Right atrium auricular region (tissue), 2 donors: ENCODE measurements around the gene DGUOK. TPM values are rescaled to one million over a fixed set of nuclear protein-coding genes. Genes with fewer than 3 reads are reported as not detected.

ENCODE experiments used
- DNase-seq: peaks from one replicate; pipeline ENCODE4 v3.0.0-alpha.2; 2019; ENCODE audit warnings: low spot score
- H3K27ac ChIP-seq, 2 donors: fragments of 200-600 bp; sonication (generic); 1 replicate in 1 of 2; 2 replicates in 1 of 2; pipeline ENCODE4 v1.5.1; 2016 to 2019
- H3K27me3 ChIP-seq, 2 donors: fragments of 200-600 bp; sonication (generic); one replicate each; pipeline versions ENCODE4 v1.5.1 to v1.6.0; 2017 to 2019
- H3K36me3 ChIP-seq: fragments of 200-600 bp; sonication (generic); one replicate; pipeline ENCODE4 v1.5.1; 2016
- H3K4me1 ChIP-seq, 2 donors: fragments of 200-600 bp; sonication (generic); one replicate each; pipeline versions ENCODE4 v1.5.1 to v1.6.0; 2017 to 2019
- H3K4me3 ChIP-seq, 2 donors: fragments of 200-600 bp; sonication (generic); 1 replicate in 1 of 2; 2 replicates in 1 of 2; pipeline ENCODE4 v1.5.1; 2017 to 2019; ENCODE audit warnings: mild to moderate bottlenecking in 1 of 2, moderate library complexity in 1 of 2
- H3K9me3 ChIP-seq, 2 donors: fragments of 200-600 bp; sonication (generic); one replicate each; pipeline ENCODE4 v1.5.1; 2019
- total RNA-seq, 2 donors: library from RNA; depleted of rRNA; stranded (reverse); fragments of >200 nt; gene quantifications; one replicate each; pipeline ENCODE4 v1.1.0, GENCODE V29; 2016
- TF ChIP-seq, protein P1 (sequence below), 2 donors: fragments of 200-600 bp; sonication (generic); IDR thresholded peaks; one replicate each; pipeline ENCODE4 v1.5.1; 2019; ENCODE audit warnings: antibody characterized with exemption in 2 of 2

Gene DGUOK
- total RNA-seq, 2 donors from 2014 or later, result 33.7 to 36.2 TPM

DNA sequence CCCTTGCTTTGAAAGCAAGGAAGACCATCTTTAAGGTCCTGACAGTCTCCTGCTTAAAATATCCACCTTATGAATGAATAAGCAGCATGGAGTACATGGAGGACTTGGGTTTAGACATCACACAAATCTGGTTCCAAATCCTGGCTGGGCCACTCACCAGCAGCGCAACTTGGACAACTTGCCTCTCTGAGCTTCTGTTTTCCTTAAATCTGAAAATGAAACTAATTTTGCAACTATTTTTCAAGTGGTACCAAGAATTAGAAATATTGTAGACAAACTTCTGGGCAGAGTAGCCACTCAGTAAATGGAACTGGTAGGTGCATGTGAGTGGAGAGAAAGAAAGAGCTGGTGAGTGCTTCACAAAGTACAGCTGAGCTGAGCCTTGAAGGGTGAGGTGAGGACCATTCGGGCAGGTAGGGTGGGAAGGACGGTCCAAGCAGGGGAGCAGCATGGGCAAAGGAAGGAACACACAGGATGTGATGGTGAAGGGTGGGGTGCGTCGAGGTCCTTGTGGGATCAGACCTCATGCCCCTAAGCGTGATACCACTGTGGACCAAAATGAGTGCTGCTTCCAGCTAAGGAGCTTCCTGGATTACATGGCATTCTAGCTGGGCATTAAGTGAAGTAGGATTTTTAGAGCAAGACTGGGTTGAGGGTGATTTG lies 43.6 kb downstream of the DGUOK start:
- Histone ChIP-seq H3K27me3 (no peaks in the 10 kb centered on the region), H3K9me3 (no peaks in the 10 kb centered on the region), H3K4me3 (no peak overlapping the region), H3K27ac (peak overlapping the region in 1 of 2 donors; percentile 26), H3K4me1 (peaks cover 0 to 25% of the 10 kb centered on the region in 2 donors), H3K36me3 (no peaks in the 10 kb centered on the region)
- TF ChIP-seq, protein P1, sequence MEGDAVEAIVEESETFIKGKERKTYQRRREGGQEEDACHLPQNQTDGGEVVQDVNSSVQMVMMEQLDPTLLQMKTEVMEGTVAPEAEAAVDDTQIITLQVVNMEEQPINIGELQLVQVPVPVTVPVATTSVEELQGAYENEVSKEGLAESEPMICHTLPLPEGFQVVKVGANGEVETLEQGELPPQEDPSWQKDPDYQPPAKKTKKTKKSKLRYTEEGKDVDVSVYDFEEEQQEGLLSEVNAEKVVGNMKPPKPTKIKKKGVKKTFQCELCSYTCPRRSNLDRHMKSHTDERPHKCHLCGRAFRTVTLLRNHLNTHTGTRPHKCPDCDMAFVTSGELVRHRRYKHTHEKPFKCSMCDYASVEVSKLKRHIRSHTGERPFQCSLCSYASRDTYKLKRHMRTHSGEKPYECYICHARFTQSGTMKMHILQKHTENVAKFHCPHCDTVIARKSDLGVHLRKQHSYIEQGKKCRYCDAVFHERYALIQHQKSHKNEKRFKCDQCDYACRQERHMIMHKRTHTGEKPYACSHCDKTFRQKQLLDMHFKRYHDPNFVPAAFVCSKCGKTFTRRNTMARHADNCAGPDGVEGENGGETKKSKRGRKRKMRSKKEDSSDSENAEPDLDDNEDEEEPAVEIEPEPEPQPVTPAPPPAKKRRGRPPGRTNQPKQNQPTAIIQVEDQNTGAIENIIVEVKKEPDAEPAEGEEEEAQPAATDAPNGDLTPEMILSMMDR (IDR thresholded peaks at IDR 0.05), result no peak
- no peak for DNase-seq

DNA sequence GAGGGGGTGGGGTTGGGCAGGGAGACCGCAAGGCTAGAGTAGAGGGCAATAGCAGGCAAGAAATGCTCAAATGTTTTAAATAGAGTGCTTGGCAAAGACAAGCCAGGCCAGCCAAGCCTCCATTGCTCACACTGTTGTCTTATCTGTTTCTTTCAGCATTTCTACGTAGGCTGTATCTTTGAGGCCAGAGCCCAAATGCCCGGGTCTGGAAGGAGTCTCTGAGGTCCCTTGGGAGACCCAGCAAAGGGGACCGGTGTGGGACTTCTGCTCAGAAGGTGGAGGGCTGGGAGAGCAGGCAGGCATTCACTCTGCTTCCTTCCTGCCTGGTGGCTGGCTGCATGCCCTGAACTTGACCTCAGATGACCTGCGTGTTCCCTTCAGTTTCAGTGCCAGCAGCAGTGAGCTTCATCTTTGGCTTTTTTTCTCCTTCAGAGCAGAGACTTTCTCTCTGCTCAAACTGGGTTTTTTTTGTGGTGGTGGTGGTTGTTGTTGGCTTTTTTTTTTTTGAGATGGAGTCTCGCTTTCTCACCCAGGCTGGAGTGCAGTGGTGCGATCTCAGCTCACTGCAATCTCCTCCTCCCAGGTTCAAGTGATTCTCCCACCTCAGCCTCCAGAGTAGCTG lies 44.3 kb downstream of the DGUOK start:
- H3K9me3 ChIP-seq, result no peaks in the 10 kb centered on the region
- no peak overlapping the region for H3K4me3 ChIP-seq
- no peaks in the 10 kb centered on the region for H3K36me3 ChIP-seq
- TF ChIP-seq, protein P1 (IDR thresholded peaks at IDR 0.05), result no peak
- no peak for DNase-seq
- no peaks in the 10 kb centered on the region for H3K27me3 ChIP-seq
- peaks cover 0 to 25% of the 10 kb centered on the region in 2 donors for H3K4me1 ChIP-seq
- peak overlapping the region in 1 of 2 donors; percentile 26 for H3K27ac ChIP-seq

DNA sequence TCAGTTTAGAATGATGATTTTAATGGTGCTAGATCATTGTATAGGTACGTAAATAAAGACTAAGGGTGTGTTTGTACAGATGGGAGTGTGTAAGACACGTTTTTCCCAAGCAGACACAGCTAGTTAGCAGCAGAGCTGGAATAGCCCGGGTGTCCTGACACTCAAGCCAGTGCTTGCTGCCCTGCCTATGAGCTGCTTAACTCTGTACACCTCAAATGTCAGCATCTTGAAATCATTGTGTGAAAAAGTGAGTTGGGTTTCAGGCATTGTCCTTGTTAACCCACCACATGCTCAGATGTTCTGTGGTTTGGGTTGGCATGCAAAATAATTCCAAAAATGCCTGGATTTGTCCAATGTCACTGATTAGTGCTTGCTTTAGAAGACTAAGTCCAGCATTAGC lies 45.0 kb downstream of the DGUOK start:
- TF ChIP-seq, protein P1 (IDR thresholded peaks at IDR 0.05), result no peak
- Histone ChIP-seq H3K4me1 (peaks cover 0 to 25% of the 10 kb centered on the region in 2 donors), H3K9me3 (no peaks in the 10 kb centered on the region), H3K27me3 (no peaks in the 10 kb centered on the region), H3K4me3 (no peak overlapping the region), H3K27ac (no peak overlapping the region), H3K36me3 (no peaks in the 10 kb centered on the region)
- DNase-seq, result no peak

DNA sequence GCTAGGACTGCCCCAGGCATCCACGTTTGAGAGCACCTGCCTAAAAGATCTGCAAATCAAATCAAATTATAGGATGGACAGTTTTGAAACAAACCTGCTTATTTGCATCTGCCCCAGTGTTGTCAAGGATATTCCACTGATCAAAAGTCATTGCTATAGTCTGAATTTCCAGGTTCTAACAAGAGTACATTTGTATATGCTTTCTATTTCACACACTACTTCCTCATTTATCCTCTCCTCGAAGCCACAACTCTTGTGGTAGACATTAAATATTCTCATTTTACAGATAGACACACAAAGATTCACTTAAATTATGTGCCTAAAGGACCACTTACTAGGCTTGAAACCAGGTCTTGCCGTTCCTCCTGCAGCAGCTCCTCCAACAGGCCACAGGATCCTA lies 46.2 kb downstream of the DGUOK start:
- H3K4me3 ChIP-seq, result no peak overlapping the region
- DNase-seq, result no peak
- no peaks in the 10 kb centered on the region for H3K36me3 ChIP-seq
- H3K27ac ChIP-seq, result no peak overlapping the region
- TF ChIP-seq, protein P1 (IDR thresholded peaks at IDR 0.05), result no peak
- H3K27me3 ChIP-seq, result no peaks in the 10 kb centered on the region
- H3K4me1 ChIP-seq, result peaks cover 0 to 25% of the 10 kb centered on the region in 2 donors
- no peaks in the 10 kb centered on the region for H3K9me3 ChIP-seq

DNA sequence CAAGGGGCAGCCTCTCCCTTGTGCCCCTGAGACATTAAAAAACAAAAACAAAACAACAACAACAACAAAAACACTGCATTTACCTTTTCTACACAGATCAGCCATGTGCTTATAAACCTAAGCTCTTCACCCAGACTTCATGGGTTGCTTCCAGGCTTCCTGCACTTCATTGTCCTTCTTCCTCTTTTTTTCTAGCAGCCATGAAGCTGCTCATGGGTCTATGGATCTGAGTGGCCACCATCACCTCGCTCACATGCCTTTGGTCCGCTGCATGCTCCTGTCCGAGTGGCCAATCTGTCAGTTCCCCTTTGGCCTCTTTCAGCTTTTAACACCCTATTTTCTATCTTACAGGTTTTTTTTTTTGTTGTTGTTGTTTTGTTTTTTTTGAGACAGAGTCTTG lies 49.1 kb downstream of the DGUOK start:
- Histone ChIP-seq H3K36me3 (no peaks in the 10 kb centered on the region), H3K9me3 (no peaks in the 10 kb centered on the region), H3K4me3 (no peak overlapping the region), H3K27ac (no peak overlapping the region), H3K27me3 (no peaks in the 10 kb centered on the region), H3K4me1 (peaks cover 0 to 27% of the 10 kb centered on the region in 2 donors)
- TF ChIP-seq, protein P1 (IDR thresholded peaks at IDR 0.05), result no peak
- DNase-seq, result no peak
